GM18907 (cell line): ENCODE data around the gene CMTM6.
A peak's percentile ranks its signal among the peaks of the same experiment; 100 is the strongest.
"Not testable (repeated sequence)": the region's sequence is repeated elsewhere in the genome, so short reads cannot be mapped to it uniquely, and the experiment has no call there.

ENCODE experiments used
- ATAC-seq: cut with Tn5 transposase; IDR thresholded peaks from one replicate; pipeline ENCODE4 v1.9.1; 2021; ENCODE audit warnings: mild to moderate bottlenecking, moderate library complexity; ENCODE audit not compliant: unreplicated experiment

The CMTM6 gene

GRCh38 chr3:32500231-32500630 is 2.4 kb downstream of the CMTM6 start:
- no peak for ATAC-seq

DNA sequence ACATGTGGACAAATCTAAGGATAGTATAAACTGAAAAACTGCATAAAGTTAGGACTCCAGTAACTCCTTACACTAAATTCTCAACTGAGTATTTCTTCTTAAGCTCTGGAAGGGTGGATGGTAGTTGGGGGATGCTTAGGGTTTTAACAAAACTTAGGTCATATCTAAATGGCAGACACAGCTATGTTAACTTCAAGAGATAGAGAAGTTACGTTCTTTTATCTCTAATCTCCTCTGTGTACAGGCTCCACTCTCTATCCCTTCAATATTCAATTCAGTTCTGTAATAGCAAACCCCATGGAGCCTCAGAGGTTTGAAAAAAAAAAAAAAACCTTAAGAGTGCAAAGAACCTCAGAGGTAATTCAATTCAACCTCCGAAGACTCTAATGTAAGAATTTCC is 3.1 kb downstream of the CMTM6 start:
- no peak for ATAC-seq

- ATAC-seq: no peak
These were observed 3.7 kb downstream of the CMTM6 start for GRCh38 chr3:32498992-32499391.

GRCh38 chr3:32498252-32498651 is 4.4 kb downstream of the CMTM6 start:
- ATAC-seq: no peak

- no peak for ATAC-seq
These were observed 7.0 kb downstream of the CMTM6 start for GRCh38 chr3:32495609-32496008.

DNA sequence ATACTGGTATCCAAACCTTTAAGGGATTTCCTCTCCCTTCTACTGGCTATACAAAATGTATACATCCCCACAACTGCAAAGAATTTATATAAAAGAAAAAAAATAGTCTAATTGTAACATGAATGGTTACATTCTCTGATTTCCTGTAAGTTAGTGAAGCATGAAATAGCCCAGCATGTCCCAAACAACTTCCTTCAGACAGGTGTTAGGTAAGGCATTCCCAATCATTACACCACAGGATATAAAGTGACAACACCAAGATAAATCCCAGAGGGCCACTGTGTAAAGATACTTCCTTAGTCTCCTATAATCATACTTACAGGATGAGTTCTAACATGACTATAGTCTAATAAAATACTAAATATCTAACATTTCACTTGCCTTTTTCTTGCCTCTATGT is 7.6 kb downstream of the CMTM6 start:
- no peak for ATAC-seq

DNA sequence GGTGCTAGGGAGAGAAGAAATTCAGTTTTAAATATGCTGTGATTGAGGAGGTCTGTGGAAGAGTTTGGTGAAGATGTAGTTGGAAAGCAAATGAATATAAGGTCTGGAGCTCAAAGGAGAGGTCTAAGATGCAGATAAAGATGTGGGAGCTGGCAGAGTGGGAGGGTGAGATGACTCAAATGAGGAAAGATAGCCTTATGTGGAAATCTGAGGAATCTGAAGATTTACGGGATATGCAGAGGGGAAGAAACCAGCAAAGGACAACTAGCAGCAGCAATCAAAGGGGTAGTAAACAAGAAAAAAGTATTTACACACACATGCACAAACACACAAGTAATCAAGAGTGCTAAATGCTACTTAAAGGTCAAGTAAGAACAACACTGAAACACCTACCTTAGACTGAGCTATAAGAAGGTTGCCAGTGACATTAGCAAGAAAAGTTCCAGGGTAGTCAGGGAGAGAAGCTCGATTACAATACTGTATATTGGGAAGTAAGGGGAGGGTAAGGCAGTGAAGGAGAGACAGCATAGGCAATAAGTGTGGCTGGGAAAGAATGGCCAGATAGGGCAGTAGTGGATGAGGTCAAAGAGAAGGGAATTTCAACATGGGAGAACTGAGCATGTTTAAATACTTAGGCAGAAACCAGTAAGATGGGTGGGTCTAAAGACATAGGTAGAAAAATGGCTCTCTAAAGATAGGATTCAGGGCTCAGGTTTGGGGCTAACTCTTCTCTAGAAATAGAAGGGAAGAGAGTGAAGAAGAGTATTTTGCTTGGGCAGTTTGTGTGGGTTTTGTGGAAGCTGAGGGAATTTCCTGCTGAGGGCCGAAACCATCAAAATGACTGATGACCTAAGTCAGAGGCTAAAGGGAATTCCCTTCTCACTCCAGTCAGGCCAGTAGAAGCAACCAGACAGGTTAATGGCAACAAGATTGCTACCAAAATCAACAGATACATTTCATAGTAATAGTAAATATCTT is 8.9 kb downstream of the CMTM6 start:
- peak; percentile 89 for ATAC-seq

- ATAC-seq: no peak
These were observed 9.8 kb downstream of the CMTM6 start for GRCh38 chr3:32492684-32493436.

DNA sequence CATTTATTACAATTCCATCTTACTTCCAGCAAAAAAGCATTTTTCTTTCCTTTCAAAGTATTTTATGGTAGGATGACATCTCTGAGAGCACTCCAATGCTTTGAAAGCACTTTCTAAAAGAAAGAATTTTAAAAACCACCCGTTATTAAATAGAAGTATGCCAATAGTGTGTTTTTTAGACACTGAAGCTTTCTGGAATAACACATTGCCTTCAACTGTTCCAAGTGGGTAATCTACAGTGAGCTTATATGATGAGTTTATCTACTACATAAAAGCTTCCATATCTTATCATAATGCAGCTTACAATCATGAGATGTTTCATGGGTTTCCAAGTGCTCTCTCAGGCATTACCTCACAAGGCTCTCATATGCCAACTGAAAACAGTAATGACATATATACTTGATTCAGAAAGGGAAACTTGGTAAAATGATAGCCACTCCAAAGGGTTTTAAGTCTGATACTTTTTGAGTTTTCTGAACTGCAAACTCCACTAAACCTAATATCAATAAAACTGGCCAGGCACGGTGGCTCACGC is 14.1 kb downstream of the CMTM6 start:
- no peak for ATAC-seq

GRCh38 chr3:32487781-32488473 is 14.7 kb downstream of the CMTM6 start:
- ATAC-seq: no peak

- no peak for ATAC-seq
These were observed 18.2 kb downstream of the CMTM6 start for GRCh38 chr3:32484436-32484835.

DNA sequence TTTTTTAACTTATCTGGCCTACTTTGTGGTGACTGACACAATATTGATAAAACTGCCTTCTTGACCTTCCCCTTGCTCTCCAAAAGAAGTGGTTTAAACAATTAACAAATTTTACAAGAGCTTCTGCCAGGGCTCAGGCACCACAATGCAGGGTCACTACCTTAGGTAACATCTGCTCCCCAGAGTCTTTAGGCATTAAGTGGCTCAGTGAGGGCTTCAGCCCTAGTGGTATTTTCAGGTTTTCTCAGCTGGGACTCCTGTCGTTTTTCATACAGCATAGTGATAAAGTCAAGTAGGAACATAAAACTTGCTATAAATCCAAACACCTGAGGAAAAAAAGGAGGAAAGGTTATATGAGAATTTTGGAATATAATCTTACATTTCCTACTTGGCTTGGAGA is 18.9 kb downstream of the CMTM6 start:
- no peak for ATAC-seq

DNA sequence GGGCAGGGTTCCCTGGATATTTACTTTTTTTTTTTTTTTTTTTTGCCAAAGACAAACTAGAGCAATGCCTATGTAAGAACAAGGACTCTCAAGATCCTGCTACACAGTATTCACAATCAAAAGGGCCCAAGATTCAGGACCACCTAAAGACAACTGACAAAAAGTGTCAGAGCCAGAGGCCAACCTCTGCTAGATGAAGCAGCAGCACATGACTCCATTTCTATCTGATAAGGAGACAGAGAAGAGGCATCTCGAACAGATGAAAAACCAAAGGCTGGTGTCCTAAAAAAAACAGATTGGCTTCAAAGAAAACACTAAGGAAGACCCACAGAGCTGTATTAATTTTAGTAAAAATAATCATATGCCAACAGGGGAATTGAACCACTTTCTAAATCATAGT is 20.0 kb downstream of the CMTM6 start:
- ATAC-seq: no peak

GRCh38 chr3:32481791-32482631 is 20.6 kb downstream of the CMTM6 start:
- ATAC-seq: no peak

DNA sequence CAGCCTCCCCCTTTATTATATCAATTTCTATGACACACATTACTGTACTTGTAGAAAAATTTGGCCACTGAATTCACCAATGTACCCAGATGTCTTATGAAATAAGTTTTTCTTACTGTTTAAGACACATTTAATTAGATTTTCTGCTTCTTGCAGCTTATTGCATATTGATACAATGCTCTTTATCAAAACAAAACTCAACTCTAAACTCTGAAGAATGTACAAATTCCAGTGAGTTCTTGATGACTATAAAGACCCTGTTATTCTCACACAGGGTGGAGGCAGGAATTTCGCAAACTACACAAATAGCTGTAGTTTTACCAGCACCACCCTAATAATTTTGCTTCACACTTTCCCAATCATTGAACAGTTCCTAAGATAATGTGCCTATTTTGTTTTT is 22.0 kb downstream of the CMTM6 start:
- ATAC-seq: no peak

GRCh38 chr3:32474201-32474600 is 28.5 kb downstream of the CMTM6 start:
- ATAC-seq: no peak

- not testable (repeated sequence) for ATAC-seq
These were observed 30.5 kb downstream of the CMTM6 start for GRCh38 chr3:32472151-32472550.

DNA sequence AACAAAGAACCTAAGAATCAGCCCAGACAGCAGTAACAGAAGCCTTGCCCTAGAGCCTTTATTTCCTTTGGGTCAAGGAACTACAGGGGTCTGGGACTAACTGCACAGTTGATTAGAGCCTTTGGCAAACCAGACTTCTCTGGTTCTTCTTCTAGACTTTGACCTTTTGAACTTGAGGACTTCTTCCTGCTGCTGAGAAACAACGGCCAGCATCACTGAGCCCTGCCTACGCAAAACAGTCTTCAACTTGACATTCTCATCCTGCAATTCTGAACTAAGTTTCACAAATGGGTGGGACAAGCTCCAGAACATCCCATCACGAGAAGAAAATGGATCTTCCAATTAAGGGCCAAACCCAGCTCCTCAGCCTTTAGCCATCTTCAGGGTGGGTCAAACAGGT is 31.4 kb downstream of the CMTM6 start:
- ATAC-seq: no peak

- ATAC-seq: no peak
These were observed 32.3 kb downstream of the CMTM6 start for GRCh38 chr3:32470362-32470761.

DNA sequence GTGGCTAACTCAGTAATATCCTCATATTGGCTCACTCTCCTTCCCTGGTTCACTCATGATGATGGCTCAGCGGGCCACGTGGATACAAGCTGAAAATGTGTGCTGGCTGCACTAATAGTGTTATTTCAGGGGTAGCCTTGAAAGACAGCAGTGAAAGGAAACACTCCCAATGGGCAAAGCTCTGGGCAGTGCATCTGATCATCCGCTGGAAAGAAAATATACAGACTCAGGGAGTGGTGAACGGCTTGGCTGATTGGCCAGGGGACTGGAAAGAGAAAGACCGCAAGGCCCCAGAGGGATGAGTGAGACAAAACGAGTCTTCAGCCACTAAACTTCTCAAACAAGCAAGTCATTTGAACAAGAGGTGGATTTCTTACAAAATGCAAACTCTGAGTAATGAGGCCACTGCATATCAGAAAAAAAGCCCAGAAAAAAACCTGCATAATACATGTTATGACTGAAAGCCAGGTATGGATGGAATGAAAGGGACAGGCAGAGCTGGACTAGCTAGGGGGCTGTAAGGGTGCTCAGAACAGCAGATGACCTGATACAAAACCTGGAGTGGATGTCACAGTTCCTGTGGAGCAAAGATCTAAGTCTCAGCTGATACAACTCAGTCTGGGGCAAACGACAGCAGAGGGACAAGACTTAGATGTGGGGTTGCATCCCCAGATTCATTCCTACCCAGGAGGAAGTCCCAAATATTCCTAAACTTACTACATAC is 33.3 kb downstream of the CMTM6 start:
- peak; percentile 27 for ATAC-seq
